Common myeloid progenitor, CD34-positive (primary cell): ENCODE results near the gene DNAJC4.

ENCODE experiments used
- CTCF ChIA-PET: fragments of 350-600 bp; sonication (Branson Sonifier 250); formaldehyde crosslinking; loops from one replicate; lab custom pipeline; 2021; ENCODE audit warnings: antibody characterized with exemption; lab: Charles Lee
- POLR2A ChIA-PET: fragments of 350-600 bp; sonication (Branson Sonifier 250); formaldehyde crosslinking; loops from one replicate; lab custom pipeline; 2021; ENCODE audit warnings: antibody characterized with exemption; lab: Charles Lee
- DNase-seq, 3 donors: peaks; one replicate each; pipeline versions ENCODE4 v3.0.0 to v3.0.0-alpha.2; 2013
- H3K27ac ChIP-seq, 2 experiments: 1 replicate in 1 of 2; 2 replicates in 1 of 2; pipeline ENCODE4 v1.7.0; 2013; ENCODE audit warnings: inconsistent platforms in 2 of 2, low read length in 2 of 2, mild to moderate bottlenecking in 2 of 2, low read depth in 1 of 2, moderate library complexity in 1 of 2; ENCODE audit not compliant: severe bottlenecking in 2 of 2, insufficient read depth in 1 of 2, poor library complexity in 1 of 2
- H3K27me3 ChIP-seq, 5 experiments: replicated peaks in 2 of 5; 1 replicate in 3 of 5; 2 replicates in 2 of 5; pipeline versions ENCODE4 v1.6.1 to v1.7.0; 2013; ENCODE audit warnings: low read length in 4 of 5, mild to moderate bottlenecking in 2 of 5, moderate library complexity in 2 of 5, inconsistent platforms in 1 of 5; ENCODE audit not compliant: insufficient read depth in 5 of 5, control insufficient read depth in 4 of 5
- H3K36me3 ChIP-seq, 4 experiments: 1 replicate in 2 of 4; 2 replicates in 2 of 4; pipeline versions ENCODE4 v1.6.1 to v1.7.0; 2013; ENCODE audit warnings: low read length in 3 of 4, control low read depth in 1 of 4, mild to moderate bottlenecking in 1 of 4; ENCODE audit not compliant: control insufficient read depth in 4 of 4, insufficient read depth in 4 of 4
- H3K4me1 ChIP-seq, 4 experiments: 1 replicate in 3 of 4; 2 replicates in 1 of 4; pipeline versions ENCODE4 v1.6.1 to v1.7.1; 2013; ENCODE audit warnings: low read length in 3 of 4, mild to moderate bottlenecking in 3 of 4, control low read depth in 1 of 4, inconsistent platforms in 1 of 4, moderate library complexity in 1 of 4; ENCODE audit not compliant: control insufficient read depth in 4 of 4, insufficient read depth in 4 of 4; ENCODE audit errors: control extremely low read depth in 1 of 4
- H3K4me3 ChIP-seq, 7 experiments: 1 replicate in 4 of 7; 2 replicates in 3 of 7; pipeline versions ENCODE4 v1.5.1 to v1.7.0; 2013; ENCODE audit warnings: mild to moderate bottlenecking in 7 of 7, low read length in 6 of 7, moderate library complexity in 6 of 7, inconsistent platforms in 2 of 7, low read depth in 2 of 7, control low read depth in 1 of 7; ENCODE audit not compliant: insufficient read depth in 4 of 7, control insufficient read depth in 1 of 7; ENCODE audit errors: extremely low read depth in 1 of 7
- H3K9me3 ChIP-seq, 5 experiments: 1 replicate in 4 of 5; 2 replicates in 1 of 5; pipeline versions ENCODE4 v1.6.1 to v1.7.1; 2013; ENCODE audit warnings: low read length in 4 of 5, mild to moderate bottlenecking in 2 of 5, inconsistent platforms in 1 of 5, low read depth in 1 of 5, moderate library complexity in 1 of 5; ENCODE audit not compliant: control insufficient read depth in 4 of 5, insufficient read depth in 2 of 5; ENCODE audit errors: control extremely low read depth in 1 of 5
- WGBS: methylation state at CpG from one replicate; pipeline ENCODE4 v1.1.5; 2013; ENCODE audit not compliant: insufficient coverage; 5-methylcytosine and 5-hydroxymethylcytosine counted together

DNAJC4 gene

GRCh38 chr11:64211181-64211872 lies 19.0 kb upstream of the DNAJC4 start:
- Histone ChIP-seq H3K36me3 (peaks cover 12 to 61% (median 41%) of the 10 kb centered on the region in 4 experiments), H3K9me3 (no peaks in the 10 kb centered on the region), H3K27me3 (no peaks in the 10 kb centered on the region), H3K27ac (peak overlapping the region in 1 of 2 experiments; percentile 49), H3K4me1 (peaks cover 0 to 32% (median 29%) of the 10 kb centered on the region in 4 experiments), H3K4me3 (no peak overlapping the region)
- DNase-seq, result no peak
- POLR2A ChIA-PET, result interaction anchor here (0.5 to 1.2 kb wide), 3 partner anchors 13 to 30 kb away, joined by 3 read pairs; partner anchors contain the start of gene FKBP2
- CTCF ChIA-PET, result interaction anchor here (1.0 to 15.6 kb wide), 2 partner anchors 9 to 127 kb away, joined by 3 to 321 read pairs; partner anchors contain the start of genes NUDT22 and TRPT1
- WGBS, result 93% methylated on average over 17 of the region's 30 CpGs

- H3K4me1 ChIP-seq, result no peaks in the 10 kb centered on the region
- no peak overlapping the region for H3K4me3 ChIP-seq
- H3K27me3 ChIP-seq, result no peaks in the 10 kb centered on the region
- peak; percentile 29 to 57 (median 56) for DNase-seq
- WGBS, result 80% methylated on average over 6 of the region's 6 CpGs
- H3K27ac ChIP-seq, result no peak overlapping the region
- peaks cover 18 to 74% (median 49%) of the 10 kb centered on the region in 4 experiments for H3K36me3 ChIP-seq
- POLR2A ChIA-PET, result interaction anchor here (1.0 to 5.7 kb wide), 4 partner anchors 8 to 14 kb away, joined by 3 to 49 read pairs (median 4); partner anchors contain the start of genes DNAJC4, FERMT3, NUDT22 and TRPT1
- H3K9me3 ChIP-seq, result no peaks in the 10 kb centered on the region
- CTCF ChIA-PET, result interaction anchor here (0.9 to 16.0 kb wide), 10 partner anchors 9 to 85 kb away, joined by 3 to 321 read pairs (median 4); partner anchors contain the start of genes FERMT3, NUDT22 and TRPT1
Measured at GRCh38 chr11:64216879-64217278, 13.5 kb upstream of the DNAJC4 start.

- Histone ChIP-seq H3K27ac (no peak overlapping the region), H3K36me3 (peaks cover 12 to 74% (median 51%) of the 10 kb centered on the region in 4 experiments), H3K27me3 (no peaks in the 10 kb centered on the region), H3K9me3 (no peaks in the 10 kb centered on the region), H3K4me1 (no peaks in the 10 kb centered on the region), H3K4me3 (no peak overlapping the region)
- WGBS, result 93% methylated on average over 6 of the region's 11 CpGs
- CTCF ChIA-PET, result interaction anchor here (1.0 to 16.0 kb wide), 5 partner anchors 9 to 85 kb away, joined by 4 to 321 read pairs (median 5); partner anchors contain the start of gene FERMT3
- DNase-seq, result no peak
- POLR2A ChIA-PET, result interaction anchor here (5.7 kb wide), 1 partner anchor 14 kb away, joined by 49 read pairs; the partner anchor contains the start of gene FERMT3
Measured at GRCh38 chr11:64218628-64219353, 11.6 kb upstream of the DNAJC4 start.

GRCh38 chr11:64219354-64219684 lies 11.0 kb upstream of the DNAJC4 start:
- H3K9me3 ChIP-seq, result no peaks in the 10 kb centered on the region
- no peak overlapping the region for H3K4me3 ChIP-seq
- peaks cover 0 to under 1% (median 0%) of the 10 kb centered on the region in 4 experiments for H3K4me1 ChIP-seq
- DNase-seq, result no peak
- H3K36me3 ChIP-seq, result peaks cover 12 to 75% (median 52%) of the 10 kb centered on the region in 4 experiments
- CTCF ChIA-PET, result interaction anchor here (1.0 to 16.0 kb wide), 4 partner anchors 8 to 85 kb away, joined by 4 to 321 read pairs (median 5); partner anchors contain the start of gene FERMT3
- POLR2A ChIA-PET, result interaction anchor here (0.9 to 5.7 kb wide), 2 partner anchors 9 to 14 kb away, joined by 3 to 49 read pairs; partner anchors contain the start of gene FERMT3
- H3K27ac ChIP-seq, result no peak overlapping the region
- WGBS, result 94% methylated on average over 6 of the region's 7 CpGs
- H3K27me3 ChIP-seq, result no peaks in the 10 kb centered on the region

GRCh38 chr11:64219755-64220154 lies 10.6 kb upstream of the DNAJC4 start:
- no peak overlapping the region for H3K4me3 ChIP-seq
- H3K9me3 ChIP-seq, result no peaks in the 10 kb centered on the region
- ChIA-PET CTCF (interaction anchor here (2.0 to 16.0 kb wide), 2 partner anchors 11 to 84 kb away, joined by 4 to 321 read pairs; partner anchors contain the start of gene FERMT3), POLR2A (interaction anchor here (0.6 to 5.7 kb wide), 3 partner anchors 9 to 283 kb away, joined by 3 to 49 read pairs (median 3); partner anchors contain the start of gene FERMT3)
- no peak for DNase-seq
- WGBS, result 100% methylated on average over 3 of the region's 10 CpGs
- peaks cover 12 to 73% (median 53%) of the 10 kb centered on the region in 4 experiments for H3K36me3 ChIP-seq
- no peaks in the 10 kb centered on the region for H3K27me3 ChIP-seq
- H3K4me1 ChIP-seq, result peaks cover 0 to 5% (median 1%) of the 10 kb centered on the region in 4 experiments
- H3K27ac ChIP-seq, result no peak overlapping the region

- peaks cover 9 to 68% (median 49%) of the 10 kb centered on the region in 4 experiments for H3K36me3 ChIP-seq
- CTCF ChIA-PET, result interaction anchor here (16.0 kb wide), 1 partner anchor 12 kb away, joined by 321 read pairs; the partner anchor contains the start of gene FERMT3
- WGBS, result 100% methylated on average over 16 of the region's 17 CpGs
- H3K27ac ChIP-seq, result no peak overlapping the region
- H3K4me1 ChIP-seq, result peaks cover 0 to 10% (median 6%) of the 10 kb centered on the region in 4 experiments
- DNase-seq, result no peak
- POLR2A ChIA-PET, result interaction anchor here (0.6 to 0.9 kb wide), 2 partner anchors 10 to 284 kb away, joined by 3 read pairs; no protein-coding TSS in a partner anchor
- no peaks in the 10 kb centered on the region for H3K27me3 ChIP-seq
- no peaks in the 10 kb centered on the region for H3K9me3 ChIP-seq
- H3K4me3 ChIP-seq, result no peak overlapping the region
Measured at GRCh38 chr11:64220271-64220670, 10.1 kb upstream of the DNAJC4 start.
